IPS DF 19.7 (cell line): ENCODE results near the gene ZNF653.

Experiments
- DNase-seq: peaks from one replicate; pipeline ENCODE4 v3.0.0-alpha.2; 2013; ENCODE audit warnings: low read depth, low spot score

The ZNF653 gene

DNA sequence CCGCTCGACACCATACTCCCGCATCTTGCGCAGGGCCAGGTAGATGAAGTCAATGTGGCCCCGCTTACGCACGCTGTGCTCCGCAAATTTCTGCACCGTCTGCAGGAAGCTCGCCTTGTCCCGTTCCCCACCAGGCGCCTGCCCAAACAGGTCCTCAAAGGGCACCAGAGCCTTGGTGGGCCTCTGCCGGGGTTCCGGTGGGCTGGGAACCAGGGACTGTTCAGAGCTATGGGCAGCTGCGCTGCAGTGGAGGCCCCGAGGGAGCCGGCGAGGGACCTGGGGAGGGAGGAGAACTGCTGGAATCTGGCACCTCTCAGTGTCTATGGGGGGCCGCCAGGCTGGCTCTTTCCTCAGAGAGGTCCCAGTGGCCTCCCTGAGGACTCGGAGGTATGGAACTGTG, 8.3 kb upstream of the ZNF653 start:
- no peak for DNase-seq

DNA sequence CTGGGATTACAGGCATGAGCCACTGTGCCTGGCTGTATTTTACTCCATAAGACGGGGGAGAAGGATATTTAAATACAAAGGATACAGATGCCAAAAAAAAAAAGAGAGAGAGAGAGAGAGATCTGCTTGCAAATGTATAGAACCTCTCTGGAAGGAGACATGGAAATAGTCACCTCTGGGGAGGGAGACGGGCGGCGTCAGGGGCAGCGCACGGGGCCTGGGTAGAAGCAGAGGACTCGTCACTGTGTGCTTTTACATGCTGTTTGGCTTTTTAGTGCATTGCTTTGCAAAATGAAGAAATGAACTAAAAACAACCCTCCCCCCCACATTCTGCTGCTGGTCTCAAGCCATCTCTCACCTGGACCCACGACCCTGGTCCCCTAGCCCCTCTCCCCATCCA, 4.8 kb upstream of the ZNF653 start:
- DNase-seq = no peak

DNA sequence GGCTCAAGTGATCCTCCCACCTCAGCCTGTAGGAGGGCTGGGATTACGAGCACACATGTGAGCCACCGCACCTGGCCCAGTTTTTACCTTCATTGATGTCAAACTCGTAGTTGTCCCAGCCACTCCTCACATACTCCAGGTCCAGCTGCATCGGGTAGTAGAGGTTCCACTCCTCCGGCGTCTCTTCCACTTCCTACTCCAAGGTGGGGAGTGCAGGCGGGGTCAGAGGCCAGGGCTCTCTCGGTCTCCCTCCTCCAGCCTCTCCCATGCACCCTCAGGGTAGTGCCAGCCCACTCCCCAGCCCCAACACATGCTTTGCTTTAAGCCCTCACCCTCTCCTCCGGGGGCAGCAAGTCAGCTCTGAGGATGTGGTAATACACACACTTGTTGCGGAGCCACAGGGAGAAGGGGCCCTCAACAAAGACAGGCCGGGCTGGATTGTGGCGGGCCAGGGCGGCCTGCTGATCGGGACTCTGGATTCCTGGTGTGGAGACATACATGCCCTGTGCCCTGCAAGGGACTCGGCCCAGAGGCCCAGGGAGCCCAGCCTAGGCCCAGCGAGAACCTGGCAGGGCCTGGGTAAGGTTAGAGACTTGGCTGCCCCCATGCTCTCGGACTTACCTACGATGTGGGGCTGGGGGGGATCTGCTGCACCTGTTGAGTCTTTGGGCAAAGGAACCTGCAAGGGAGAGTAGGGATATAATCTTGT, 1.9 kb upstream of the ZNF653 start:
- DNase-seq = no peak

DNA sequence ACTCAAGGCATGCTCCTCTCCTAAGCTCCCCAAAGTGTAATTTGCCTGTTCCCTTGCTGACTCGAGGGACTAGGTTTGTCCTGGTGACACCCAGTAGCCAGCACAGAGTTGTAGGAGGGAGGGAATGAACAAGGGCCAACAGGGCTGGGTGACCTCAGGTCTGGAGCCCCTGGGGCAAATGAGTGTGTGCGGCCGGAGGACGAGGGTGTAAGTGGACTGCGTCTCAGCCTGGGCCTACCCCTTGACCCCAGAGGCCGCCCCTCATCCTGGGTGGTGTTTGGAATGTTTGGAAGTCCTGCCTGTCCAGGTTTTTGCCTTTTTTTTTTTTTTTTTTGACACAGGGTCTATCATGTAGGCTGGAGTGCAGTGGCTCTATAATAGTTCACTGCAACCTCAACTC, 1.3 kb upstream of the ZNF653 start:
- no peak for DNase-seq

DNA sequence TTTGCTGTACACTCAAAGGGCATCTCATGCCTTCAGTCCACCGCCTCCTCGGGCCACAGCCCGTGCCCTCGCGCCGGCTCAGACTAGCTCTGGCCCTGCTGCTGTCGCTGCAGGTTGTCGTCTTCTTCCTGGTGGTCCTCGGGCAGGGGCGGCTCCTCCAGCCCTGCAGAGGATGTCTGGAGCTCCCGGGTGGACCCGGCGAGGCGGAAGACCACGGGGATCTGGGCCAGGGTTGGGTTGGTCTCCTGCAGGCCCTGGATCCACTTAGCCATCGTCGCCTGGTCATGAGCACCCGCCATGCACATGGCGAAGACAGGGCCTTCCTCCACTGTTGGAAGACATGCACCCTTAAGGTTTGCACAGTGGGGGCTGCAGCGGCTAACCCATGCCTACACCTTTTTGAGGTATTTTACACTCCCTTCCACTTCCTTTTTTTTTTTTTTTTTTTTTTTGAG, 489 bp upstream of the ZNF653 start:
- DNase-seq = no peak

DNA sequence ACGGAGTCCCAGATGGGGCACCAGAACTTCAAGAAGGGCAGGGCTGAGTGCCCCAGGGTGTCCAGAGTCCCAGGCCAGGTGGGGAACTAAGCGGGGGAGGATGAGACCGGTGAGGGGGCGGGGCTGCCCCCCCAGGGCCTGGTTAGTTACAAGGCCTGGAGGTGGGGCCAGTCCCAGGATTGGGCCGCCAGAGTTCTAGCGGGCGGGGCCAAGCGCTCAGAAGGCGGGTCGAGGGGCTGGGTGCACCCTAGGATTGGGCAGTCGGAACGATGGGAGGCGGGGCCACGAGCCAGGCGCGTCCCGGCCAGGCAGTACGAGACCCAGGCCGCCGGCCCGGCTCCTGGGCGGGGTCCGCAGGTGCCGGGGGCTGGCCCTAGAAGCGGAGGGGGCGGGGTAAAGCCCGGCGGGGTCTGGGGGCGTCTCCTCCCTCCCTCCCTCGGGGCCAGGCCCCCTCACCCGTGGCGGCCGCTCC, 571 bp downstream of the ZNF653 start:
- DNase-seq = no peak

DNA sequence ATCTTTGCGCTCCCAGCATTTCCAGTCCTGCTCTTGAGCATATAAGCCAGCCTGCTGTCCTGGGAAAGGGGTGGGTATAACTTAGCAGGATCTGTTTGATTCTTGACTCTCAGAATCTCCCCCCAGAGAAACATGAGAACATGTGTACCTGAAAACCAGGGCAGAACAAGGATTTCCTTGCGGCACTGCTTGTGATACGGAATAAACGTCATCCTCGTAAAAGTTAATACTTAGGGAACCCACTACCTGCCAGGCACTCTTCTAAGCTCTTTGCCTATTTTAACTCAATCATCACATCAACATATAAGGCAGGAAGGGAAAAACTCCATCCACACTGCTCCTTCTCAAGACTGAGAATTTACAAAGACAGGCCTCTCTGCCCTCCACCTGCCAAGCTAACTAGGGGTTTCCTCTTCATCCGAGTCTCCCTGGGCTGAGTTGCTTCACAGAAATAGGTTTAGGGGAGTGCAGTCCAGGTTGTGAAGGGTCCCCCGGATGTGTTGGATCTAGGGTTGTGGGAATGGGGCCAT, 1.1 kb downstream of the ZNF653 start:
- no peak for DNase-seq

DNA sequence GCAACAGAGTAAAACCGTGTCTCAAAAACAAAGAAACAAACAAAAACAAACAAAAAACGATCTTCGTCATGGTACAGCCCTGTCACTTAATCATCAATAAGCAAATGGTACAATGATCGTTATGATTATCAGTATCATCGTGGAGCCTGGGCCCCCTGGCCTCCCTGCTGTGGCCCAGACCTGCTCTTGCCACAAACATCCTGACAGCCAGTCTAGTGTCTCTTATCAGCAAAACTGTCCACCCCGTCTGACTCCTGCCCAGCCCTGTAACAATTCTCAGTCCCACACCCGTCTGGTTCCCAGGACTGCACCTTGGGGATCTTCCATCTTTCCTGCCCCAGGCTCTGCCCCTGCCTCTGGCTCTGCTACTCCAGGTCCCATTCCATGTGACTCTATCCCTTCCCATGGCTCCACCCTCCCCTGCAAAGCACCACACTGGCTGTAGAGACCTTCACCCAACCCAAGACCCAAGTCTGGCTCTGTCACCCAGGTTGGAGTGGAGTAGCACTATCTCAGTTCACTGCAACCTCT, 5.7 kb downstream of the ZNF653 start:
- DNase-seq = no peak

DNA sequence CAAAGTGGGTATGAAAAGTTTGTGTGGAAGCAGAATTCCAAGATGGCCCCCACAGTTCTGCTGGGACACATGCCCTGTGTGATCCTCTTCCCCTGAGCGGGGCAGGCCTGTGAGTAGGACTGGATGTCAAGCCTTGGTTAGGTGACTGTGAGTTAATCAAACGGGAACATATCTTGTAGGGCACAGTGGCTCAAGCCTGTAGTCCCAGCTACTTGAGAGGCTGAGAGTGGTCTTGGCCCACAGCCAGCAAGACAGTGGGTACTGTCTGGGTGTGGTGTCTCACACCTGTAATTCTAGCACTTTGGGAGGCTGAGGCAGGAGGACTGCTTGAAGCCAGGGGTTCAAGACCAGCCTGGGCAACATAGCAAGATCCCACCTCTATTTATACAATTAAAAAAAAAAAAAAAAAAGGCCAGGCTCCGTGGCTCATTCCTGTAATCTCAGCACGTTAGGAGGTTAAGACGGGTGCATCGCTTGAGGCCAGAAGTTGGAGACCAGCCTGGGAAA, 6.4 kb downstream of the ZNF653 start:
- DNase-seq = no peak

DNA sequence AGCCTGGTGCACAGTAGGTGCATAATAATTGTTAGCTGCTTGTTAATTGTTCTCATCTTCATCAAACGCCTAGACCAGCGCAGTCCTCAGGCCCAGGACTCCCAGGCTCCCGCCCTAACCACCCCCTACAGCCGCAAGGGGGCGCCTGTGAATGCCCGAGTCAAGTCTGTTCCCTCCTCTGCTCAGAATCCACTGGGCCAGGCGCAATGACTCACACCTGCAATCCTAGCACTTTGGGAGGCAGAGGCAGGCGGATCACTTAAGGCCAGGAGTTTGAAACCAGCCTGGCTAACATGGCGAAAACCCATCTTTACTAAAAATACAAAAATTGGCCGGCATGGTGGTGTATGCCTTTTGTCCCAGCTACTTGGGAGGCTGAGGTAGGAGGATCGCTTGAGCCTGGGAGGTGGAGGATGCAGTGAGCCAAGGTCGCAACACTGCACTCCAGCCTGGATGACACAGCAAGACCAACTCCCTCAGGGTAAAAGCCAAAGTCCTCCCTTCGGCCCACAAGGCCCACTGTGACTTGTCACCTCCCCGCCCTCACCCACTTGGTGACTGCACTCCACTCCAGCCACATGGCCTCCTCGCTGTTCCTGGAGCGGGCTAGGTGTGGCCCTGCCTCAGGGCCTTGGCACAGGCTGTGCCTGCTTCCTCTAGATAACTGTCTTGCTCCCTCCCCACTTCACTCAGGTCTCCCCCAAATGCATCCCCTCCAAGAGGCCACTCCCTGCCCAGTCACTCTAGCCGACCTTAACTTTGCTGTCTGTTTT, 9.1 kb downstream of the ZNF653 start:
- DNase-seq = no peak

DNA sequence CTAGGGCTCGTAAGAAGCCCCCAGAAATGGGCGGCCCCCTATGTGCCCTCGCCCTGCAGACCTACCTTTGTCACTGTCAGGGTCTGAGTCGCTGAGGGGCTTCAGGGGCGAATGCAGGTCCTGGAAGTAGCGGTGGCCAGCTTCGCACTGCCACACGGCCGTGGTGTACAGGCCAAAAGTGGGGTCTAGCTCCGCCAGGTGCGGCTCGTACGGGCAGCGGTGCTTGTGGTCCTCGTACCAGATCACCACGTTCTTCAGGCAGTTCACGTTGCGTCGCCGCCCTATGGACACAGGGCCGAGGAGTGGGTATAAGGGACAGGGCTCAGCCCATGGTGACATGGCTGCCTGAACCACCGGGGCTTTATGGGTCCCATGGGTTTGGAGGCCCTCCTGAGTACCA, 9.8 kb downstream of the ZNF653 start:
- DNase-seq = no peak

DNA sequence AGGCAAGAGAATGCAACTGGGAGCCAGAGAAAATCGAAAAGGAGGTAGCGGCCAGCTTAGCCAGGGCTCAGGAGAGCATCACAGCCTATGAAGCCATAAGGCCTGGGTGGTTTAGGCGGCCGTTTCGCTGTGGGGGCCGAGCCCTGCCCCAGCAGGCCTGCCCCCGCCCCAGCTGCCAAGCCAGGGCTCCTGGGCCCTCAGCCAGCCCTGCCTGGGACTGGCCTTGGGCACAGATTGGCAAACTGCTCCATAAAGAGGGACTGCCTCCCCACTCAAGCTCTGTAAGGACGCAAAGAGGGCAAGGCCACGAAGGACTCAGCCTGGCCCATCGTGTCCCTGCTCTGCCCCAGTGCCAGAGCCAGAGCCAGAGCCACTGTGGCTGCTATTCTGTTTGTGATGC, 10.2 kb downstream of the ZNF653 start:
- DNase-seq = no peak

DNA sequence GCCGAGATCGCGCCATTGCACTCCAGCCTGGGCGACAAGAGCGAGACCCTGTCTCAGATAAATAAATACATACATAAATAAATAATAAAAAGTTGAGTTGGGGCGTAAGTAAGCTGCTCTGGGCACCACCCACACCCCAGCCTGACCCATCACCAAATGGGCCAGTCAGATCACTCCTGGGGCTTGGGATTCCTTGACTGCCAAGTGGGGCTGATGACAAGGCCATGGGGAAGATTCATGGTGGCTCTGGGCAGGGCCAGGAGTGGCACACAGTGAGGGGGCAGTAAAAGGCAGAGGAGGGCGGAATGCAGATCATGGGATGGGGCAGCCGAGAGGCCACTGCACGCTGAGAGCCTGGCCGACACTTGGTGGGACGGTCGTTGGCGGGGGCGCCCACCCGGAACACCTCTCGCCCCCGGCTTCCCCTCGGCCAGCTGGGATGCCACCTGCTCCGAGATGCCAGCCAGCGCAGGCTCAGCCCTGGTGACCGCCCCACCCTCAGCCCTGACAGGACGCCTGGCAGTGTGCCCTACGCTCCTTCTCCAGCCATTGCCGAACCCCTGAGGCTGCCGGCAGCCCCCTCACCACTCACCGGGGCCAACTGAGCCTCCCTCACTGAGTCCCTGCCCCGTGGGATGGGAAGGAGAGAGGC, 10.9 kb downstream of the ZNF653 start:
- DNase-seq = no peak

DNA sequence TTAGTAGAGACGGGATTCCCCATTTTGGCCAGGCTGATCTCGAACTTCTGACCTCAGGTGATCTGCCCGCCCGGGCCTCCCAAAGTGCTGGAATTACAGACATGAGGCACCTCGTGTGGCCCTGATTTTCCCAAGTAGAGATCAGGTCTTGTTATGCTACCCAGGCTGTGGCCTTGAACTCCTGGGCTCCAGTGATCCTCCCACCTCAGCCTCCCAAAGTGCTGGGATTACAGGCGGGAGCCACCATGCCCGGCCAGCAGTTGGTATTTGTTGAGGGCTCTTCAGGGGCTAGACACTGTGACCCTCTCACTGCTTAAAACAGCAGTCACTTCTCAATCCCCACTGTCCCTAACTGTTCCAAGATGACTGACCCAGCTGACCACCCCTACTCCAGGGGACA, 16.3 kb downstream of the ZNF653 start:
- DNase-seq = no peak

DNA sequence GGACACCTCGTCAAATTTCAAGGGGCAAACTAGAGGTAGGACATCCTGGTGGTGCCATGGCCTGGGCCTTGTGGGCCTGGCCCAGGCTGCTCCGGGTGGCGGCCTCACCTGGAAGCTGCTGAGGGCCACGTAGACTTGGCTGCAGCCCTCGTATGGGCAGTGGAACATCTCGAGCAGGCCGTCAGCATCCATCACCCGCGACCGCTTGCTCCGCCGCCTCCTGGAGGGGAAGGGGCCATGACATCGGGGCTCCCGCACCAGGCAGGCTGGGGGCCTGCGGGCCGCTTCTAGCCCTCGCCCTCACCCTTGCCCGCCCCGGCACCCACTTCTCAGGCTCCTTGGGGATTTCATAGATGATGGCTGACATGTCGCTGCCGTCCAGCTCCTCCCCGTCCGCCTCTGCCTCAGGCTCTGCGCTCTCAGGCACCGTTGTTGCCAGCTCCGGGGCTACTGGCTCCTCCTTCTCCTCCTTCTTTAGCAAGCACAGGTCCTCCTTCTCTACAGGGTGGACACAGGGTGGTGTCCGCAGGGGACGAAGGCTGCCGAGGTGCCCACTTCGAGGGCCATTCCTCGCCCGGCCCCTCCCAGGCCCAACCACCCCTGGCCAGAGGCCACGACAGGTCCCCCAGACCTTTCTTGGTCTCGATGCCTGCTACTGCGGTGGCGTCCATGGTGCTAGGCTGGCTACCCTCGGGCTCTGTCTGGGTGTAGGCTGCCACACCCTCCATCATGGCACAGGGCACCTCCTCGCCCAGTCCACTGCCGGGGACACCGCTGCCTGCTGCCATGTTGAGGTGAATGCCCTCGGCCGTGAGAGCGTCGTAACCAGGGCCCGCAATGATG, 18.8 kb downstream of the ZNF653 start:
- DNase-seq = no peak

DNA sequence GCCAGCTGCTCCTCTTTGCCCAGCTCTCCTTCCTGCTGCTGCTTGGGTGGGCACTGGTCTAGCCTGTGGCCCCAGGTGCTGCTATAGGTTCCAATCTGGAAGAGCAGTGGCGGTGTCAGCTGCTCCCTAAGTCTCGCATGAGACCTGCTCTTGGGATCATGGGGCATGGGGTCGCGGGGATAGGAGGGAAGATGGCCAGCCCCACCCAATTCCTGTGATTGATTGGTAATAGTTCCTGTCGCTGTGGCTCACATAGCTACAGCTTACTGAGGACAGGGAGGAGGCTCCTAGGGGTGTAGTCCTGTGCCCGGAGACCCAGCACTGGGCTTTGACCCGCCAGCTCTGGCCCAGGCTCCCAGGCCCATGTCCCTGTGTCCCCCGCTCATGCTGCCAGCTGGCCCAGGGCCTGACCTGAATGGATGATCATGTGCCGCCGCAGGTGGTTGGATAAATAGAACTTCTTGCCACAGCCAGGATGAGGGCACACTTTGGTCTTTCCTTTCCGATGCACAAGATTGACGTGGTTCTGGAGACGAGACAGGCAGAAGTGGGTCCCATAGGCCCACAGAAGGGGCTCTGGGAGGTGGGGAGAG, 20.3 kb downstream of the ZNF653 start:
- no peak for DNase-seq

DNA sequence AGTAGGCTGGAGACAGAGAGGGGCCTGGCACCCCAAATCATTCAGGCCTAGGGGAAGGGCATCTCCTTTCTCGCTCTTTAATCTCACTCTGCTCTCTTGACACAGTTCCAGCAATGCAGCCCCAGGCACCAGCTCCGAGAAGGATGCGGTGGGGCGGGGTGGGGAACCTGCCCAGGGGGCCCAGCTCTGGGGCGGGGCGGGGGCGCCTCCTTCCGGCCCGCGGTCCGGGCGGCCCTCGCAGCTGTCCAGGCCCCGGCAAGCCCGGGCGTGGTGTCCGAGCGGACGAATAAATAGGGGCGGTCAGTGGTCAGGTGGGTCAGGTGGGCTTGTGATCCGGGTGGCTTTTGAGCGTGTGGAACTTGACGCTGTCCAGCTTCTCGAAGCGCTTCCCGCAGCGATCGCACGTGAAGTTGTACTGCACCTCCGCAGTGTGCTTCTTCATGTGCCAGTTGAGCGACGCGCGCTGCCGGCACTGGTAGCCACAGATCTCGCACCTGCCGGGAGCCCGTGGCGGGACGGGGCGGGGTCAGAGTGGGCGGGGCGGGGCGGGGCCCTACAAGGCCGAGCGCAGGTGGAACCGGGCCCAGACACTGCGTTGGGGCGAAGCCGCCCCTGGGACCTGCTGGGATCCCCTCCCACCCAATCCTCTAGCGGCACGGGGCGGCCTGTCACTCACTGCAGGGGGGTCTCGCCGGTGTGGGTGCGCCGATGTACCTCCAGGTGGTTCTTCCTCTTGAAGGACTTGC, 22.1 kb downstream of the ZNF653 start:
- no peak for DNase-seq

DNA sequence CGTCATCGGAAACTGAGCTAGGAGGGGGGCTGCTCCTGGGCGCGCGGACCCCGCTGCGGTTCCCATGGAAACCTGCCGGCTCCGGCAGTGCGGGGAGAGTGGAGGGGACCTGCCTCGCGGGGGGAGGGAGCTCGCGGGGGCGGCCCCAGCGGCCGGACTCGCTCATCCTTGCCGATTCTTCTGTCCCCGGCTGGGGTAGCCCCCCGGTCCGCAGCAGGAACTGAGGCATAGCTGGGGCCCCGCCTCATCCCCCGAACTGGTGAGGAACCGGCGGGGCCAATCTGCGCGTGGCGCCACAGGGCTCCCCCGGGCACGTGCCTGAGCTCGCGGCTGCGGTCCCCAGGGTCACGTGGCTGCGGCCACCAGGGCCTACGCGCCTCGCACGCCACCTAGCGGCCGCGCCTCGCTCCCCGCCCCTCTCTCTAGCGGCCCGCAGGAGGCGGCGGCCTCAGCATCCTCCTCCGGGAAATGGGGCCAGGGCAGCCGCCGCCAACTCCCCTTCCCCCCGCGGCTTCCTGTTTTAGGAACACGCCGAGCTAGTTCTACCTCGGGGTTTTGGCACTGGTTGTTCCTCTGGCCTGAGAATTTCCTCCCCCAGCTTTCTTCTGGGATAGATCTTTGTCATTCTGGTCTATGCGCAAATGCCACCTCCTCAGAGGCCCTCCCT, 23.1 kb downstream of the ZNF653 start:
- no peak for DNase-seq
